B cell (primary cell): ENCODE data around the gene PADI3. TPM values are rescaled to one million over a fixed set of nuclear protein-coding genes. Genes with fewer than 3 reads are reported as not detected.

Experiments used
- ATAC-seq: fragments of 200-7000 bp; cut with Tn5 transposase; one replicate; pipeline ENCODE4 v1.10.0; 2021; ENCODE audit warnings: low read depth, mild to moderate bottlenecking, moderate number of reproducible peaks, moderate library complexity
- CTCF ChIA-PET: fragments of 350-600 bp; sonication (Branson Sonifier 250); formaldehyde crosslinking; loops from one replicate; lab custom pipeline; 2021; ENCODE audit warnings: antibody characterized with exemption, inconsistent platforms; lab: Charles Lee
- POLR2A ChIA-PET: fragments of 350-600 bp; sonication (Branson Sonifier 250); formaldehyde crosslinking; loops from one replicate; lab custom pipeline; 2021; ENCODE audit warnings: antibody characterized with exemption; lab: Charles Lee
- DNase-seq: peaks from one replicate; pipeline ENCODE4 v3.0.0; 2013
- H2AFZ ChIP-seq: 2 replicates; pipeline ENCODE4 v1.6.1; 2012; ENCODE audit warnings: mild to moderate bottlenecking, low read depth, low read length; ENCODE audit not compliant: insufficient read depth, poor library complexity, severe bottlenecking
- H3K27ac ChIP-seq, 2 donors: 1 replicate in 1 of 2; 2 replicates in 1 of 2; pipeline ENCODE4 v1.5.1; 2012 to 2013; ENCODE audit warnings: low read length in 2 of 2, mild to moderate bottlenecking in 2 of 2, moderate library complexity in 1 of 2
- H3K27me3 ChIP-seq, 4 experiments: fragments of 200-600 bp in 1 of 4; sonication (generic) in 1 of 4; replicated peaks in 1 of 4; 1 replicate in 2 of 4; 2 replicates in 2 of 4; pipeline versions ENCODE4 v1.6.1 to v1.7.0; 2013 to 2016; ENCODE audit warnings: low read length in 3 of 4, mild to moderate bottlenecking in 2 of 4, mixed read lengths in 1 of 4, moderate library complexity in 1 of 4; ENCODE audit not compliant: insufficient read depth in 4 of 4, control insufficient read depth in 3 of 4; ENCODE audit errors: control extremely low read depth in 1 of 4
- H3K36me3 ChIP-seq, 2 experiments: replicated peaks in 1 of 2; 1 replicate in 1 of 2; 2 replicates in 1 of 2; pipeline versions ENCODE4 v1.6.1 to v1.7.1; 2013; ENCODE audit warnings: low read length in 1 of 2; ENCODE audit not compliant: insufficient read depth in 2 of 2, control insufficient read depth in 1 of 2; ENCODE audit errors: control extremely low read depth in 1 of 2, extremely low read depth in 1 of 2
- H3K4me1 ChIP-seq, 2 donors: fragments of 200-600 bp in 1 of 2; sonication (generic) in 1 of 2; 1 replicate in 1 of 2; 2 replicates in 1 of 2; pipeline versions ENCODE4 v1.5.1 to v1.6.1; 2013 to 2017; ENCODE audit warnings: low read length in 2 of 2; ENCODE audit not compliant: control insufficient read depth in 2 of 2, insufficient read depth in 2 of 2
- H3K4me2 ChIP-seq: replicated peaks from 2 replicates; pipeline ENCODE3; 2012; ENCODE audit warnings: mild to moderate bottlenecking, low read depth, low read length; ENCODE audit not compliant: poor library complexity, severe bottlenecking
- H3K4me3 ChIP-seq, 5 experiments: fragments of 200-600 bp in 1 of 5; sonication (generic) in 1 of 5; 1 replicate in 3 of 5; 2 replicates in 2 of 5; pipeline versions ENCODE4 v1.5.1 to v1.7.0; 2011 to 2016; ENCODE audit warnings: low read length in 4 of 5, mild to moderate bottlenecking in 4 of 5, low read depth in 2 of 5, control low read depth in 1 of 5, moderate library complexity in 1 of 5; ENCODE audit not compliant: insufficient read depth in 1 of 5; ENCODE audit errors: control extremely low read depth in 1 of 5, extremely low read depth in 1 of 5
- H3K79me2 ChIP-seq: fragments of 200-600 bp; sonication (generic); one replicate; pipeline ENCODE4 v1.6.0; 2016; ENCODE audit warnings: low read length; ENCODE audit not compliant: control insufficient read depth, insufficient read depth
- H3K9ac ChIP-seq: fragments of 200-600 bp; sonication (generic); 2 replicates; pipeline ENCODE4 v1.6.1; 2017; ENCODE audit warnings: mild to moderate bottlenecking, low read length, moderate library complexity
- H3K9me3 ChIP-seq, 3 donors: one replicate each; pipeline versions ENCODE4 v1.6.1 to v1.7.1; 2013; ENCODE audit warnings: low read length in 2 of 3; ENCODE audit not compliant: control insufficient read depth in 2 of 3, insufficient read depth in 1 of 3; ENCODE audit errors: control extremely low read depth in 1 of 3
- H4K20me1 ChIP-seq: 2 replicates; pipeline ENCODE4 v1.6.0; 2012; ENCODE audit warnings: mild to moderate bottlenecking, low read length; ENCODE audit not compliant: insufficient read depth, control insufficient read depth, poor library complexity, severe bottlenecking
- H3K27ac Mint-ChIP-seq: one replicate; pipeline ENCODE4 v1.8.0; 2021; ENCODE audit warnings: mixed read lengths
- H3K27me3 Mint-ChIP-seq: one replicate; pipeline ENCODE4 v1.8.0; 2021; ENCODE audit warnings: mixed read lengths
- H3K4me1 Mint-ChIP-seq: one replicate; pipeline ENCODE4 v1.8.0; 2021; ENCODE audit warnings: mixed read lengths
- H3K4me3 Mint-ChIP-seq: one replicate; pipeline ENCODE4 v1.8.0; 2021; ENCODE audit warnings: mixed read lengths
- H3K9me3 Mint-ChIP-seq: one replicate; pipeline ENCODE4 v1.8.0; 2022; ENCODE audit warnings: mixed read lengths; ENCODE audit not compliant: insufficient read depth
- EZH2 ChIP-seq: IDR thresholded peaks from 2 replicates; pipeline ENCODE4 v1.6.1; 2012; ENCODE audit warnings: borderline replicate concordance, low read depth, mild to moderate bottlenecking, moderate library complexity, low read length; ENCODE audit not compliant: insufficient read depth, poor library complexity, severe bottlenecking
- WGBS: methylation state at CpG from one replicate; pipeline ENCODE4 v1.1.5; 2013; ENCODE audit warnings: missing lambda C conversion rate; ENCODE audit not compliant: insufficient coverage; 5-methylcytosine and 5-hydroxymethylcytosine counted together
- intact Hi-C: fragments of 100-400 bp; cut with micrococcal nuclease; formaldehyde crosslinking; loops from one replicate; pipeline ENCODE4 v1.10.0; 2022
- polyA plus RNA-seq: library from polyadenylated mRNA; depleted of rRNA; stranded (reverse); fragments of >200 nt; gene quantifications from 2 replicates; pipeline ENCODE4 v1.2.3, GENCODE V29; 2012
- total RNA-seq, 2 donors: library from RNA; stranded (reverse); fragments of 120-200 nt in 1 of 2; gene quantifications; 1 replicate in 1 of 2; 2 replicates in 1 of 2; pipeline versions ENCODE4 v1.2.3 to v1.2.4, GENCODE V29; 2013 to 2022
- TF ChIP-seq, protein P1 (sequence below): fragments of 200-600 bp; IDR thresholded peaks from one replicate; pipeline ENCODE4 v1.8.0; 2022; ENCODE audit warnings: antibody characterized with exemption, mild to moderate bottlenecking

The PADI3 gene
- total and polyA plus RNA-seq, 2 donors (not counting 1 experiment from before 2014, with no cell fraction given): not detected

DNA sequence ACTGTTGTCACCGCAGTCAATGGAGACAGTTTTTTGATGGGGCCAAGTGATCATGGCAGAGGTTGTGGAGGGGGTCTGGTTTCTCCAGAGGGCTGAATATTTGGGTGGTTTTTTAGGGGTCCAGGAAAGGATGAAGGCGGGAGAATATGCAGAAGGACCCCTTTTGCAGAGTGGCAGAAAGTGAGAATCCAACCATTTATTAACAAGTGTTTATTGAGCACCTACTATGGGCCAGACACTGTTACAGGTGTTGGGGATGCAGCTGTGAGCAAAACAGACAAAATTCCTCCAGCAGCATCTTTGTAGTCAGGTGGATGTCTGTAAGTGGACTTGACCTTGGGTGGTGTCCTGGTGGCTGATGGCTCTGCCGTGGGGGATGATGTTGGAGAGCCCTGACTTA is 28.6 kb upstream of the PADI3 start:
- ATAC-seq (no peak), DNase-seq (no peak)
- Histone ChIP-seq H3K36me3 (no peaks in the 10 kb centered on the region), H2AFZ (no peak overlapping the region), H3K4me3 (no peak overlapping the region), H3K27me3 (peaks cover 0 to 8% (median 1%) of the 10 kb centered on the region in 4 experiments), H4K20me1 (no peaks in the 10 kb centered on the region), H3K4me1 (peaks cover 0 to 3% of the 10 kb centered on the region in 2 donors), H3K9ac (no peak overlapping the region), H3K4me2 (no peak overlapping the region), H3K27ac (no peak overlapping the region), H3K79me2 (no peaks in the 10 kb centered on the region), H3K9me3 (no peaks in the 10 kb centered on the region)
- Mint-ChIP-seq H3K4me1 (peaks cover under 1% of the 10 kb centered on the region), H3K4me3 (no peak overlapping the region), H3K27ac (no peak overlapping the region), H3K9me3 (no peaks in the 10 kb centered on the region), H3K27me3 (peaks cover 23% of the 10 kb centered on the region)
- ChIA-PET CTCF (no interaction called here), POLR2A (no interaction called here)
- WGBS: 92% methylated on average over 2 of the region's 3 CpGs
- intact Hi-C loops: no loop called here
- no peak for TF ChIP-seq EZH2
- TF ChIP-seq, protein P1, sequence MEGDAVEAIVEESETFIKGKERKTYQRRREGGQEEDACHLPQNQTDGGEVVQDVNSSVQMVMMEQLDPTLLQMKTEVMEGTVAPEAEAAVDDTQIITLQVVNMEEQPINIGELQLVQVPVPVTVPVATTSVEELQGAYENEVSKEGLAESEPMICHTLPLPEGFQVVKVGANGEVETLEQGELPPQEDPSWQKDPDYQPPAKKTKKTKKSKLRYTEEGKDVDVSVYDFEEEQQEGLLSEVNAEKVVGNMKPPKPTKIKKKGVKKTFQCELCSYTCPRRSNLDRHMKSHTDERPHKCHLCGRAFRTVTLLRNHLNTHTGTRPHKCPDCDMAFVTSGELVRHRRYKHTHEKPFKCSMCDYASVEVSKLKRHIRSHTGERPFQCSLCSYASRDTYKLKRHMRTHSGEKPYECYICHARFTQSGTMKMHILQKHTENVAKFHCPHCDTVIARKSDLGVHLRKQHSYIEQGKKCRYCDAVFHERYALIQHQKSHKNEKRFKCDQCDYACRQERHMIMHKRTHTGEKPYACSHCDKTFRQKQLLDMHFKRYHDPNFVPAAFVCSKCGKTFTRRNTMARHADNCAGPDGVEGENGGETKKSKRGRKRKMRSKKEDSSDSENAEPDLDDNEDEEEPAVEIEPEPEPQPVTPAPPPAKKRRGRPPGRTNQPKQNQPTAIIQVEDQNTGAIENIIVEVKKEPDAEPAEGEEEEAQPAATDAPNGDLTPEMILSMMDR: no peak

DNA sequence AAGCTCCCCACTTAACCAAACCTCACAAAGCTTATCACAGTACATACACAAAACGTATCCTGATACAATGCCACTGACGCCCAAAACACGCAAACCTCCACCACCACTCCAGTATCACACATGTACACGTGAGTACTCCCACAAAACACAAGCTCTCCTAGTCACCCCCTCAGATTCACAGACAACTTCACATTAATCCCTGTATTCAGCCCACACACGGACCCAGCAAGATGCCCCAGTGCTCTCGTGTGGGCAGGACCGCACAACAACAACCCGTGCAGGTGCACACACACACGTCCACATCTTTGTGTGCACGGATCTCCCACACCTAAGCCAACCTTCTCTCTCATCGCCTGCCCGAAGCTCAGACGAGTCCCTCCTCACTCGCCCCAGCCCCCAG is 26.3 kb upstream of the PADI3 start:
- intact Hi-C loops: no loop called here
- Histone ChIP-seq H3K4me3 (no peak overlapping the region), H3K9ac (no peak overlapping the region), H3K4me2 (no peak overlapping the region), H3K36me3 (no peaks in the 10 kb centered on the region), H2AFZ (no peak overlapping the region), H3K27me3 (peaks cover 0 to 5% (median 1%) of the 10 kb centered on the region in 4 experiments), H3K4me1 (no peaks in the 10 kb centered on the region), H3K9me3 (no peaks in the 10 kb centered on the region), H3K27ac (no peak overlapping the region), H3K79me2 (no peaks in the 10 kb centered on the region), H4K20me1 (no peaks in the 10 kb centered on the region)
- CTCF ChIA-PET: interaction anchor here (1.2 kb wide), 1 partner anchor 14 kb away, joined by 8 read pairs; no protein-coding TSS in a partner anchor
- Mint-ChIP-seq H3K9me3 (no peaks in the 10 kb centered on the region), H3K27ac (no peak overlapping the region), H3K27me3 (peaks cover 13% of the 10 kb centered on the region), H3K4me3 (no peak overlapping the region), H3K4me1 (no peaks in the 10 kb centered on the region)
- ATAC-seq (no peak), DNase-seq (no peak)
- POLR2A ChIA-PET: no interaction called here
- WGBS: 90% methylated on average over 12 of the region's 14 CpGs
- no peak for TF ChIP-seq EZH2
- TF ChIP-seq, protein P1: no peak
